ENCODE results near the gene DNM1. TPM values are rescaled to one million over a fixed set of nuclear protein-coding genes. Genes with fewer than 3 reads are reported as not detected.

Gene DNM1
- total RNA-seq, result 1 to 10 TPM in 1 of 2 donors, under 1 TPM in 1; 0.52 to 1.1 TPM

DNA sequence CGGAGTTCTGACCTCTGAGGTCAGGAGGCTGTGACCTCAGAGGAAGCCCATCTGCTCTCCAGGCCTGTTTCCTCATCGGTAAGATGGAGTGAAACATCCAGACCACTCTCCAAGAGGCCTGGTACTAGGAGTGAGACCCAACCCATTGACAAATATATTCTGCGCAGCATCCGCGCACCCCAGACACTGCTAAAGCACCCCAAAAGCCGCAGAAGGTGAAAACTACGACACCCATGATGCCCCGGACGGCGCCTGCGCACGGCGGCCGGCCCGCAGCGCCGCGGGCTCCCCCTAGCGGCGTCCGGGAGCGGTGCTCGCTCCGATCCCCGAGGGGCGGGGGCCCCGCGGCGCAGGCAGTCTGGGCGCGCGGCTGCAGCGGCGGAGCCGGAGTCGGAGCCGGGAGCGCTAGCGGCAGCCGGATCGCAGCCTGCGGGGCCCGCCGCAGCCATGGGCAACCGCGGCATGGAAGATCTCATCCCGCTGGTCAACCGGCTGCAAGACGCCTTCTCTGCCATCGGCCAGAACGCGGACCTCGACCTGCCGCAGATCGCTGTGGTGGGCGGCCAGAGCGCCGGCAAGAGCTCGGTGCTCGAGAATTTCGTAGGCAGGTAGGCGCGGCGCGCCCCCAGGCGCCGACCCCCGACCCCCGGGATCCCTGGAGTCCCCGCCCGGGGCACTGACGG, at the start of gene DNM1:
Gene DNM1 (plus strand): TSS at position 356 of the 683 bp plus-strand sequence. CDS start 92 bp downstream, at position 448.
- Mint-ChIP-seq H3K4me1 (ENCODE audit: low read depth in 2 of 2) (peaks cover 7 to 9% of the 10 kb centered on the region in 2 donors), H3K27ac (peak within 1 kb of the TSS in 1 of 2 donors; percentile 38), H3K4me3 (peak within 1 kb of the TSS; percentile 80), H3K36me3 (no peaks in the 10 kb centered on the region), H3K9me3 (no peaks in the 10 kb centered on the region), H3K27me3 (peaks cover 14% of the 10 kb centered on the region in 2 donors)
- ATAC-seq (peak; percentile 93 to 95), DNase-seq (ENCODE audit: low spot score) (peak; percentile 71)

DNA sequence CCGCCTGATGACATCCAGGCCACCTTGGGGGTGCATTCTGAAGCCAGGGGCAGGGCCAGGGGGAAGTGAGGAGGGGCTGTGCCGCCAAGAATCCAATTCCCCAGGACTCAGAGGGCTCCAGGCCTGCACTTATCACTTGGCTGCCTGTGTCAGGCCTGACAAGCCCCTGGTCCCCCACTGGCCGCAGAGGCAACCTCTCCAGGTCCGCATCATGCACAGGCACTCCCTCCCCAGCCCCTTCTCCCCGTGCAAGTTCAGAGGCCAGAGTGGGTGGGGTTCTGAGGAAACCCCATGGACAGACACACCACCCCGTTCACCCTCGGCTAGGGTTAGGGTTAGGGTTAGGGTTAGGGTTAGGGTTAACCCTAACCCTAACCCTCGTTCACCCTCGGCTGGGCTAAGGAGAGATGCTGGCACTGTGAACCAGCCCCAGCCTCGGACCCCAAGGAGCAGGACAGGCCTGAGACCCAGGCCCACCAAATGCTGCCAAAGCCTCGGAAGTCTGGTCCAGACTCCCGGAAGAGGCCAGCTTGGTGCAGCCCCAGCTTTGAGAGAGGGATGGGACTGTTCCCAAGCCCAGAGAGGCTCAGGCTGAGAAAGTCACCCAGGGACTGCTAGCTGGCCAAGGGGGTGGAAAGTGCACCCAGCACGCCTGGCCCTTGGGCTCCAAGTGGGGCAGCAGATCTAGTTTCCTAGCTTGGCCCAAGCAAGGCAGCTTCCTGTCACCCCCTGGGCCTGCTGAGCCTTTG, 49.1 kb upstream of the DNM1 start:
- no peaks in the 10 kb centered on the region for H3K27me3 Mint-ChIP-seq
- H3K36me3 Mint-ChIP-seq, result no peaks in the 10 kb centered on the region
- no peak overlapping the region for H3K4me3 Mint-ChIP-seq
- no peak for DNase-seq (ENCODE audit: low spot score)
- no peak overlapping the region for H3K27ac Mint-ChIP-seq
- H3K9me3 Mint-ChIP-seq, result no peaks in the 10 kb centered on the region
- ATAC-seq, result no peak
- peaks cover 0 to under 1% of the 10 kb centered on the region in 2 donors for H3K4me1 Mint-ChIP-seq (ENCODE audit: low read depth in 2 of 2)

DNA sequence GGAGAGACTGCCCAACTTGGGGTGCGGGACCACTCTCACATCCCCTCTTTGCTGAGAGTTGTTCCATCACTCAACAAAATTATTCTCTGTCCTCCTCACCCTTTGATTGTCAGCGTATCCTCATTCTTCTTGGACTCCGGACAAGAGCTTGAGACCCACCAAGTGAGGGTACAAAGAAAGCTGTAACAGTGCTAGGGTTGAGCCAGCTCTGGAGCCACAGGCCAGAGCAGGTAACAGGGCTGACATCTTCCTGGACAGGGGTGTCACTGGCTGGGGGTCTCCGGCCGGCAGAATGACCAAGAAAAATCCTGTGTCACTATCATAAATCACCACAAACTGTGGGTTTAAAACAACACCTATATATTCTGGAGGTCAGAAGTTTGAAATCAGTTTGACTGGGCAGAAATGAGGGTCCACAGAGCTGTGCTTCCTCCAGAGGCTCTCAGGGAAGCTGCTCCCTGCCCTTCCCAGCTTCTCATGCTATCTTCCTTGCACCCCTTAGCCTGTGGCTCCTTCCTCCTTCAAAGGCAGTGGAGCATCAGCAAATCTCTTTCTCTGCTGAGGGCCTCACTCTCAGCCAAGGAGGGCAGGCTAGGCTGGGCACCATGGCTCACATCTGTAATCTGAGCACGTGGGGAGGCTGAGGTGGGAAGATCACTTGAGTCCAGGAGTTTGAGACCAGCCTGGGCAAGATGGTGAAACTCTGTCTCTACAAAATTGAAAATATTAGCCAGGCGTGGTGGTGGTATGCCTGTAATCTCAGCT, 47.3 kb upstream of the DNM1 start:
- Mint-ChIP-seq H3K36me3 (no peaks in the 10 kb centered on the region), H3K9me3 (no peaks in the 10 kb centered on the region), H3K27ac (peak overlapping the region in 1 of 2 donors; percentile 4), H3K4me1 (ENCODE audit: low read depth in 2 of 2) (peaks cover 5 to 6% of the 10 kb centered on the region in 2 donors), H3K27me3 (no peaks in the 10 kb centered on the region), H3K4me3 (no peak overlapping the region)
- peak; percentile 56 for DNase-seq (ENCODE audit: low spot score)
- no peak for ATAC-seq

DNA sequence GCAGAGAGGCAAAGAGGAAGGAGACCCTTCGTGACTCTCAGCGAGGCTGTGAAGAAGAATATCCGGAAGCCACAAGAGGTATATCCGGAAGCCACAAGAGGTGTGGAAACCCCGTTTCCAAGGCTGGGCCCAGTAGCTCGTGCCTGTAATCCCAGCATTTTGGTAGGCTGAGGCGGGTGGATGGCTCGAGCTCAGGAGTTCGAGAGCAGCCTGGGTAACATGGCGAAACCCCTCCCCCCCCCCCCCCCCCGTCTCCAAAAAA, 43.7 kb upstream of the DNM1 start:
- ATAC-seq (peak; percentile 2 to 46), DNase-seq (ENCODE audit: low spot score) (no peak)
- peak overlapping the region; percentile 72 to 87 for H3K27ac Mint-ChIP-seq
- H3K4me3 Mint-ChIP-seq, result peak overlapping the region; percentile 85
- no peaks in the 10 kb centered on the region for H3K36me3 Mint-ChIP-seq
- no peaks in the 10 kb centered on the region for H3K27me3 Mint-ChIP-seq
- no peaks in the 10 kb centered on the region for H3K9me3 Mint-ChIP-seq
- peaks cover 16 to 18% of the 10 kb centered on the region in 2 donors for H3K4me1 Mint-ChIP-seq (ENCODE audit: low read depth in 2 of 2)

DNA sequence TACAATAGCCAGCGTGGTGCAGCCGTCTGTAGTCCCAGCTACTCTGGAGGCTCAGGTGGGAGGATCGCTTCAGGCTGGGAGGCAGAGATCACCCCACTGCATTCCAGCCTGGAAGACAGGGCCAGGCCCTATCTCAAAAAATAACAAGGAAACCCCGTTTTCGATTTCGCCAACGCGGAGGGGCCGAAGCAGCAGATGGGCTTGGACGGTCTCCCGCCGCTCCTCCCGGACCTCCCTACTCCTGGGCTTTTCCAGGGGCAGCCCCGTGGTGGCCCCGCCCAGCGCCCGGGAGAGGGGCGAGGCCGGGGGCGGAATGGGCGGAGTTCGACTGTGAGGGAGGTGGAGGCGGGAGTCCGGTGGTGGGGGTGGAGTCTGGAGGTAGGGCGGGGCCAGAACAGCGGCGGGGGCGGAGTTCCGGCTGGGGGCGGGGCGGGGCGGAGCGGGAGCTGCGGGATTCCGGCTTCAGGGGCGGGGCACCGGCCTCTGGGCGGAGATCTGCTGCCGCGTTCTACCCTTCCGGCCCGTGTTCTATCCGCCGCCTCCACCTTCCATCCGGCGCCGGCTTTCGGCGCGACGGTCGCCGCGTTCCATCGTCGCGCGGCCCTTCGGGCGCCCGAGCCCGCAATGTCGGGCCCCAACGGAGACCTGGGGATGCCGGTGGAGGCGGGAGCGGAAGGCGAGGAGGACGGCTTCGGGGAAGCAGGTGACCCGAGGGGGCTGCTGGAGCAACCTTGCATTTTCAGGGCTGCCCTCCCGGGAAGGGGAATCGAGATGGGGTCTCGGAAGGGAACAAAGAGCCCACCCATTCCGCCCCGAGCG, 43.2 kb upstream of the DNM1 start, which contains the start of gene BBLN:
Gene BBLN (plus strand): TSS at position 482 of the 819 bp plus-strand sequence. CDS start 143 bp downstream, at position 625.
- peak within 1 kb of the TSS; percentile 85 for H3K4me3 Mint-ChIP-seq
- no peaks in the 10 kb centered on the region for H3K36me3 Mint-ChIP-seq
- ATAC-seq (peak; percentile 93 to 97), DNase-seq (ENCODE audit: low spot score) (peak; percentile 94)
- no peaks in the 10 kb centered on the region for H3K27me3 Mint-ChIP-seq
- no peaks in the 10 kb centered on the region for H3K9me3 Mint-ChIP-seq
- peak within 1 kb of the TSS; percentile 72 to 87 for H3K27ac Mint-ChIP-seq
- H3K4me1 Mint-ChIP-seq (ENCODE audit: low read depth in 2 of 2), result peaks cover 16 to 18% of the 10 kb centered on the region in 2 donors

DNA sequence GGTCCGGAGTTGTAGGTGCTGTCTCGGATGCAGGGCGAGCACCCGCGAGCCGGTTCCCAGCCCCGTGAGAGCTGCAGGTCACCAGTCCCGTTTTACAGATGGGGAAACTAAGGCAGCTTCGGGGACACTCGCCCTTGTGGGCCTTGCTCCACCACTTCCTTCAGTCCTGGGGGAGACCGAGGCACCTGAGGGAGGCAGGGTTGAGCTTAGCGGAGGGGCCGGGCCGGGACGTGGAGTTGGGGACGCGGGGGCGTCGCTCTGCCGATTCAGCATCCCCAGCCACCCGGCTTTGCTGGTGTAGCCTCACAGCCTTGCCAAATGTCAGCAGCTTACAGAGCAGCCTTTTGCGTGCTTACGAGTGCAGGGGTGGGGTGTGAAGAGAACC, 42.6 kb upstream of the DNM1 start:
- ATAC-seq (peak in 1 of 2 donors; percentile 41), DNase-seq (ENCODE audit: low spot score) (no peak)
- Mint-ChIP-seq H3K36me3 (no peaks in the 10 kb centered on the region), H3K27ac (peak overlapping the region in 1 of 2 donors; percentile 19), H3K4me3 (peak overlapping the region; percentile 85), H3K9me3 (no peaks in the 10 kb centered on the region), H3K4me1 (ENCODE audit: low read depth in 2 of 2) (peaks cover 16 to 18% of the 10 kb centered on the region in 2 donors), H3K27me3 (no peaks in the 10 kb centered on the region)

DNA sequence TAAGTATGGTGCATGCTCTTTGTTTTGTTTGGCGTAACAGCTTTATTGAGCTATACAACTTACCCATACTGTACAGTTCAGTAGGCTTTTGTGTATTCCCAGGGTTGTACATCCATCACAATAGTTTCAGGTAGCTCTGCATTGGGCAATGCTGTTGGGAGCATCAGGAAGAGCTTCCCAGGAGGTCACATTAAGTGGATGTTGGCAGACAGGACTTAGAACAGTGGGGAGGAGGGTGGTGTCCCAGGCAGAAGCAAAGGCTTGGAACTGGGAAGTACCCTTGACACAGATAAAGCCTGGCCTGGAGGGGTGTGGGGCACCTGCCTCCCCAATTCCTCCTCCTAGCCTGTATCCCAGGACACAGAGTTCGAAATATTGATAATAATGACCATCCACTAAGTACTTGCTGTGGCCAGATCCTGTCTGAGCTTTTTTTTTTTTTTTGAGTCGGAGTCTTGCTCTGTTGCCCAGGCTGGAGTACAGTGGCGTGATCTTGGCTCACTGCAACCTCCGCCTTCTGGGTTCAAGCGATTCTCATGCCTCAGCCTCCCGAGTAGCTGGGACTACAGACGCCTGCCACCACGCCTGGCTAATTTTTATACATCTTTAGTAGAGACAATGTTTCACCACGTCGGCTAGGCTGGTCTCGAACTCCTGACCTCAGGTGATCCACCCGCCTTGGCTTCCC, 41.8 kb upstream of the DNM1 start:
- no peaks in the 10 kb centered on the region for H3K9me3 Mint-ChIP-seq
- DNase-seq (ENCODE audit: low spot score) (no peak), ATAC-seq (no peak)
- H3K36me3 Mint-ChIP-seq, result no peaks in the 10 kb centered on the region
- no peaks in the 10 kb centered on the region for H3K27me3 Mint-ChIP-seq
- H3K4me3 Mint-ChIP-seq, result peak overlapping the region; percentile 85
- H3K27ac Mint-ChIP-seq, result peak overlapping the region in 1 of 2 donors; percentile 19
- H3K4me1 Mint-ChIP-seq (ENCODE audit: low read depth in 2 of 2), result peaks cover 16 to 18% of the 10 kb centered on the region in 2 donors

DNA sequence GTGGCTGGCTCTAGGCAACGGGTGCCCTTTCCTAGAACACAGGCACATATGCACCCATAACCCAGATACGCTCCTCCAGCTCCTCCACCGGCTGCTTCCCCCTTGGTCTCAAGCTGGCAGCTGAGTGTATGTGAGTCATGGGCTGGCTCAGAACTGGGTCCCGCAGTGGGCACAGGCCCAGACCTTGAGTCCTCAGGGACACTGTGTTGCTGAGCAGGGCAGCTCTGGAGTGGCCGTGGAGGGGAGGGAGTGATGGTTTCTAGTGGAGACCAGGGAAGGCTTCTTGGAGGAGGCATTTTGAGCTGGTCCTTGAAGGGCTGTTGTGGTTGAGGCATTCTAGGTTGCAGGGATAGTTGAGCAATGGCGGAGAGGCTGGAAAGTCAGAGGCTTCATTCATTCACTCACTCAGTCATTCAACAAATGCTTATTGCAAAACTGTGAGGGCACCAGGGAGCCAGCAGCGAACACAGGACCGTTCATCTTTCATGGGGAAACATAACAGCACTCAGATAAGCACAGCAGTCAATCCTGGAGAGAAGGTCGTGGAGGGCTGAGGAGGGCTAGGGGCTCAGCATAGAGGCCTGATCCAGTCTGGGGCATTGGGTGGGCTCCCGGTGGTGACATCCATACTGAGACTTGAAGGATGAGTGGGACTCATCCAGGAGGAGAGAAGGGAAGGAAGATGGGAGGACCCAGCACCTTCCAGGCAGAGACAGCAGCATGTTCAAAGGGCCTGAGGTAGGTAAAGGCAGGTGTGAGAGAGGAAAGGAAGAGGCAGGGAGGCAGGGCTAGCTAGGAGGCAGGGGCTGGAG, 40.8 kb upstream of the DNM1 start:
- peak overlapping the region; percentile 39 to 77 for H3K27ac Mint-ChIP-seq
- peak overlapping the region; percentile 85 for H3K4me3 Mint-ChIP-seq
- no peaks in the 10 kb centered on the region for H3K27me3 Mint-ChIP-seq
- DNase-seq (ENCODE audit: low spot score), result no peak
- H3K4me1 Mint-ChIP-seq (ENCODE audit: low read depth in 2 of 2), result peaks cover 18 to 19% of the 10 kb centered on the region in 2 donors
- H3K36me3 Mint-ChIP-seq, result no peaks in the 10 kb centered on the region
- no peak for ATAC-seq
- no peaks in the 10 kb centered on the region for H3K9me3 Mint-ChIP-seq

DNA sequence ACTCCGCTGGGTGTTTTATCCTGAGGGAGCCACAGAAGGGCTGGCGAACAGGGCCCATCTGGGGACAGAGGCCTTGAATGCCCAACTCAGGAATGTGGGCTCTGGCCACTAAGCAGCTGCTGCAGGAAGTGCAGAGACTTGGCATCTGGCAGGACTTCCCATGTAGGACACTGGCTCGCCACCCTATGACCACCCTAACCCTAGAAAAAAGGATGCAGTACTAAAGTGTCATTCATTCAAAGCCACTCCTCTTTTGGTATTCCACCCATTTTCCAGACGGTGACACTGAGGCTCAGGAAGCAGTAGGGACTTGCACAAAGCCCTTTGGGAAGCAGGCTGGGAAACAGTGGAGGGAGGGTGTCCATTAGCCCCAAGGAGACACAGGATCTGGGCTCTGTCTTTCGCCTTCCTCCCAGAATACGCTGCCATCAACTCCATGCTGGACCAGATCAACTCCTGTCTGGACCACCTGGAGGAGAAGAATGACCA, 40.1 kb upstream of the DNM1 start:
- Mint-ChIP-seq H3K4me1 (ENCODE audit: low read depth in 2 of 2) (peaks cover 18 to 19% of the 10 kb centered on the region in 2 donors), H3K36me3 (no peaks in the 10 kb centered on the region), H3K27me3 (no peaks in the 10 kb centered on the region), H3K9me3 (no peaks in the 10 kb centered on the region), H3K4me3 (no peak overlapping the region), H3K27ac (peak overlapping the region; percentile 39 to 77)
- ATAC-seq, result no peak
- DNase-seq (ENCODE audit: low spot score), result no peak

DNA sequence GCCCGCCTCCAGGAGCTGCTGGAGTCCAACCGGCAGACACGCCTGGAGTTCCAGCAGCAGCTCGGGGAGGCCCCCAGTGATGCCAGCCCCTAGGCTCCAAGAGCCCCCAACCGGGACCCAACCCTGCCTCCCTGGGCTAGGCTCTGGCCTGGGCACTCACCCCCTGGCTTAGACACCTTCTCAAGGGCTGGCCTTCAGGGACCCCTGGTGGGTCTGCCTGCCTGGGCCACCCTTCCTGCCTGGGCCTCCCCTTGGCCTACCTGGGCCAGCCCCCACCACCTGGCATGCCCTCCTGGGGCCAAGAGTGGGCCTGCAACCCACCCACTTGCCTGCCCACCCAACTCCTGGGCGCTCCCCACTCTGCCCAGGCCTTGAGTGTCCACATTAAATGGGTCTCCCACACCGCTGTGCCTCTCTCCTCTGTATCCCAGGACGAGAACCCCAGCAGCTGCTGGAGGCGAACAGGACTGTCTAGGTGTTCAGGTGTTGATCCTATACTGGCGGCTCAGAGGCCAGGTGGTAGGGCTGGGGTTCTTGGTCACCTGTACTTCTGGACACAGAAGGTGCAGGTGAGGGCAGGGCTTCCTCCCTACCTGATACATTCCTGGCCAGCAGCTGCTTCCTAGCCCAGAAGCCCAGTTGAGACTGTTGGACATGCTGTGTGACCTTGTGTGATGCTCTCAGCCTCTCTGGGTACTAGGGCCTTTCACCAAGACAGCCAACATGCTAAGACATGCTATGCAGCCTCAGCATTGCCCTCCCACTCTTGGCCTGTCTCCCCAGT, 39.5 kb upstream of the DNM1 start:
- Mint-ChIP-seq H3K27ac (no peak overlapping the region), H3K27me3 (no peaks in the 10 kb centered on the region), H3K9me3 (no peaks in the 10 kb centered on the region), H3K4me3 (no peak overlapping the region), H3K36me3 (peaks cover 3% of the 10 kb centered on the region), H3K4me1 (ENCODE audit: low read depth in 2 of 2) (peaks cover 21% of the 10 kb centered on the region in 2 donors)
- DNase-seq (ENCODE audit: low spot score) (no peak), ATAC-seq (no peak)

DNA sequence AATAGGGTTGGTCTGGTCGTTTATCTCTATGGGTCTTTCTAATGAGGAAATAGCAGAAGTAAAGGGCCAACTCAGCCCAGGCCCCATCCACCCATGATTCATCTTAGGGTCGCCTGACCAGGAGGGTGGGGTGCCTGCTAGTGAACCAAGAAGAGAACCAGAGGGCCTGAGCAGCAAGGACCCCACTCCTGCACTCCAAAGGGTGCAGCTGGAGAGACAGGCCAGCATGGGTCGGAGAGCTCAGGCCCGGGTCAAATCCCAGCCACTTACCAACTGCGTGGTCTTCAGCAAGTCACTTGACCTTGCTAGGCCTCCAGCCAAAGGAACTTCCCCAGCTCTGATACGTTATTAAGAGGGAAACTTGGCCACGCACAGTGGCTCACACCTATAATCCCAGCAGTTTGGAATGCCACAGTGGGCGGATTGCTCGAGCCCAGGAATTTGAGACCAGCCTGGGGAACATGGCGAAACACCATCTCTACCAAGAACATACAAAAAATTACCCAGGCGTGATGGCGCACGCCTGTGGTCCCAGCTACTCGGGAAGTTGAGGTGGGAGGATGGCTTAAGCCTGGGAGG, 38.8 kb upstream of the DNM1 start:
- DNase-seq (ENCODE audit: low spot score) (no peak), ATAC-seq (no peak)
- Mint-ChIP-seq H3K27me3 (no peaks in the 10 kb centered on the region), H3K4me1 (ENCODE audit: low read depth in 2 of 2) (peaks cover 19 to 22% of the 10 kb centered on the region in 2 donors), H3K27ac (no peak overlapping the region), H3K9me3 (no peaks in the 10 kb centered on the region), H3K4me3 (no peak overlapping the region), H3K36me3 (peaks cover 5% of the 10 kb centered on the region)

Measured in natural killer cell treated with Interleukin-12 subunit alpha and Interleukin-12 subunit beta and Interleukin-15 and Interleukin-18, amount 100 ng/mL, for 72 hours (primary cell).